ENCODE results near the gene KCNIP1. TPM values are rescaled to one million over a fixed set of nuclear protein-coding genes. Genes with fewer than 3 reads are reported as not detected.

The KCNIP1 gene
- total RNA-seq (3.7 TPM), polyA plus RNA-seq (ENCODE audit: insufficient read depth in 1 of 8, insufficient read length in 8 of 8, low replicate concordance in 1 of 8) (1 to 10 TPM; 1.9 to 8.3 (median 4.0) TPM)
- long read RNA-seq, donor 1, result 0 reads
- long read RNA-seq, donor 2, result 0 reads
- long read RNA-seq, donor 3, result 0 reads
- long read RNA-seq, donor 4, result 0 reads
- long read RNA-seq, donor 5, result 0 reads
- long read RNA-seq, donor 6, result 0 reads
- long read RNA-seq, donor 7, result 0 reads
- long read RNA-seq, donor 8, result 0 reads
- long read RNA-seq, donor 9, result 0 reads
- long read RNA-seq, donor 10, result 0 reads
- long read RNA-seq, donor 11, result 0 reads

GRCh38 chr5:170503990-170504596 lies at the start of gene KCNIP1:
KCNIP1 (plus strand) TSS chr5:170504020.
- Histone ChIP-seq H3K27ac (ENCODE audit: low read length) (no peak within 1 kb of the TSS), H3K27me3 (ENCODE audit: control insufficient read depth, insufficient read depth, low read length) (peaks cover 34% of the 10 kb centered on the region), H3K9me3 (replicated peaks; ENCODE audit: control insufficient read depth, low read depth, low read length) (no peaks in the 10 kb centered on the region), H3K4me1 (ENCODE audit: control insufficient read depth, insufficient read depth, low read length) (peaks cover 13% of the 10 kb centered on the region), H3K4me3 (ENCODE audit: low read length) (no peak within 1 kb of the TSS), H3K36me3 (ENCODE audit: control insufficient read depth, insufficient read depth, low read length) (no peaks in the 10 kb centered on the region)
- WGBS (ENCODE audit: insufficient coverage), result 2% methylated on average over 61 of the region's 65 CpGs
- peak; percentile 38 for DNase-seq

GRCh38 chr5:170463426-170463825 lies 40.4 kb upstream of the KCNIP1 start:
- H3K9me3 ChIP-seq (replicated peaks; ENCODE audit: control insufficient read depth, low read depth, low read length), result no peaks in the 10 kb centered on the region
- no peak for DNase-seq
- H3K4me3 ChIP-seq (ENCODE audit: low read length), result no peak overlapping the region
- WGBS (ENCODE audit: insufficient coverage), result no CpG with 5 or more reads among the region's 1 CpG
- H3K27ac ChIP-seq (ENCODE audit: low read length), result no peak overlapping the region
- no peaks in the 10 kb centered on the region for H3K4me1 ChIP-seq (ENCODE audit: control insufficient read depth, insufficient read depth, low read length)
- peaks cover 4% of the 10 kb centered on the region for H3K27me3 ChIP-seq (ENCODE audit: control insufficient read depth, insufficient read depth, low read length)
- no peaks in the 10 kb centered on the region for H3K36me3 ChIP-seq (ENCODE audit: control insufficient read depth, insufficient read depth, low read length)

GRCh38 chr5:170464280-170465127 lies 39.3 kb upstream of the KCNIP1 start:
- H3K4me3 ChIP-seq (ENCODE audit: low read length), result no peak overlapping the region
- H3K27ac ChIP-seq (ENCODE audit: low read length), result no peak overlapping the region
- H3K27me3 ChIP-seq (ENCODE audit: control insufficient read depth, insufficient read depth, low read length), result peaks cover 4% of the 10 kb centered on the region
- DNase-seq, result no peak
- no peaks in the 10 kb centered on the region for H3K4me1 ChIP-seq (ENCODE audit: control insufficient read depth, insufficient read depth, low read length)
- WGBS (ENCODE audit: insufficient coverage), result 77% methylated on average over 5 of the region's 10 CpGs
- H3K9me3 ChIP-seq (replicated peaks; ENCODE audit: control insufficient read depth, low read depth, low read length), result no peaks in the 10 kb centered on the region
- no peaks in the 10 kb centered on the region for H3K36me3 ChIP-seq (ENCODE audit: control insufficient read depth, insufficient read depth, low read length)

DNA sequence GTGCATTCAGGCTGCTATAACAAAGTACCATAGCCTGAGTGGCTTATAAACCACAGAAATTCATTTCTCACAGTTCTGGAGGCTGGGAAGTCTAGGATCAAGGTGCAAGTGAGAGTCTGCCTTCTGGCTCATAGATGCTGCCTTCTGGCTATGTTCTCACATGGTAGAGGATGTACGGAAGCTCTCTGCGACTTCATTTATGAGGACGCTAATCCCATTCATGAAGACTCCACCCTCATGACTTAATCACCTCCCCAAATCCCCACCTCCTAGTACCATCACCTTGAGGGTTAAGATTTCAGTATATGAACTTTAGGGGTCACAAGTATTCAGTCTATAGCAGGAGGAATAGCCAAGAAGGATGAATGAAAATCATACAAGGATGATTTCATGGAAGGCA lies 37.3 kb upstream of the KCNIP1 start:
- Histone ChIP-seq H3K27ac (ENCODE audit: low read length) (no peak overlapping the region), H3K4me1 (ENCODE audit: control insufficient read depth, insufficient read depth, low read length) (no peaks in the 10 kb centered on the region), H3K4me3 (ENCODE audit: low read length) (no peak overlapping the region), H3K36me3 (ENCODE audit: control insufficient read depth, insufficient read depth, low read length) (no peaks in the 10 kb centered on the region), H3K9me3 (replicated peaks; ENCODE audit: control insufficient read depth, low read depth, low read length) (no peaks in the 10 kb centered on the region), H3K27me3 (ENCODE audit: control insufficient read depth, insufficient read depth, low read length) (peaks cover 4% of the 10 kb centered on the region)
- WGBS (ENCODE audit: insufficient coverage), result no CpG with 5 or more reads among the region's 3 CpGs
- DNase-seq, result no peak

DNA sequence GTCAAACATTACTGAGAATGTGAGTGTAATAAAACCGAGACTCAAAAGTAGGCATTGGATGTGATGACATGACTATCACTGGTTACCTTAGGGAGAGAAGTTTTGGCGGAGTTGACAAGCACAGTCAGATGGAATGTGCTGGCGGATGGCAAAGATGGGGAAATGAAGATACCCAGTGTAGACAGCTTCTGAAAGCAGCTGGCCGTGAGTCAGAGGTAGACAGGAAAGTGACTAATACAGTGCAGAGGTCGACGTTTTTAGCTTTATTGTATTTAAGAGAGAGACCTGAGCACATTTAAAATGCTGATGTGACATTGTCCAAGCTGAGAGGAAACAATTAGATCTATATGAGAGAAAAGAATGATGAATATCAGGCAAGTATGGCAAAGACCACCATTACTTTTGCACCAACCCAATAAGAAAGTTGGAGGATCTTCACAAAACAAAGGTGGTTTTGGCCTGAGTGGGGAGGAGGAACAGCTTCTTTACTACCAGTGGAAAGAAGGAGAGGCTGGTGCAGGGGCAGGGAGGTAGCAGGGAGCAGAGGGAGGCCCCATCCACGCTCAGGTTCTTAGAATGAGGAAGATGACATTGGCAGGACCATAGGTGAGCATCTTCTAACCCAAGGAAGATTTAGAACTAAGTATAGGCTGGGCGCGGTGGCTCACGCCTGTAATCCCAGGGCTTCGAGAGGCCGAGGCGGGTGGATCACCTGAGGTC lies 36.7 kb upstream of the KCNIP1 start:
- WGBS (ENCODE audit: insufficient coverage), result 65% methylated on average over 8 of the region's 13 CpGs
- H3K36me3 ChIP-seq (ENCODE audit: control insufficient read depth, insufficient read depth, low read length), result no peaks in the 10 kb centered on the region
- DNase-seq, result peak; percentile 18
- no peaks in the 10 kb centered on the region for H3K9me3 ChIP-seq (replicated peaks; ENCODE audit: control insufficient read depth, low read depth, low read length)
- H3K27ac ChIP-seq (ENCODE audit: low read length), result no peak overlapping the region
- H3K4me3 ChIP-seq (ENCODE audit: low read length), result no peak overlapping the region
- H3K4me1 ChIP-seq (ENCODE audit: control insufficient read depth, insufficient read depth, low read length), result no peaks in the 10 kb centered on the region
- H3K27me3 ChIP-seq (ENCODE audit: control insufficient read depth, insufficient read depth, low read length), result peaks cover 4% of the 10 kb centered on the region

DNA sequence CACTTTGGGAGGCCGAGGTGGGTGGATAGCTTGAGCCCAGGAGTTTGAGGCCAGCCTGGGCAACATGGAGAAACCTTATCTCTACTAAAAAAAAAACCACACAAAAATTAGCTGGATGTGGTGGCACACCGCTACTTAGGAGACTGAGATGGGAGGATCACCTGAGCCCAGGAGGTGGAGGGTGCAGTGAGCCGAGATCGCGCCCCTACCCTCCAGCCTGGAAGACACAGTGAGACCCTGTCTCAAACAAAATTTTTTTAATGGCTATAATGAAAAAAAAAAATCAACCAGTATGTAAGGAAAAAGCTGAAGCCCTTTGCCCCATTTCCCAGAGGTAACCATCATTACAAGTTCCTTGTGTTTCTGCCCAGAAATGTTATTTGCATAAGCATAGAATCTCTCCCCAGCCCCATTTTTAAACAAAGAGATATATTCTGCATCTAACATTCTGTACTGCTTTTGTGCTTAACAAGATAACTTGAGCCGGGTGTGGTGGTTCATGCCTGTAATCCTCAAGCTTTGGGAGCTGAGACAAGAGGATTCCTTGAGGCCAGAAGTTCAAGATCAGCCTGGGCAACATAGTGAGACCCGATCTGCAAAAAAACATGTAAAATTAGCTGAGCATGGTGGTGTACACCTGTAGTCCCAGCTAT lies 35.1 kb upstream of the KCNIP1 start:
- WGBS (ENCODE audit: insufficient coverage), result 75% methylated on average over 2 of the region's 7 CpGs
- H3K27me3 ChIP-seq (ENCODE audit: control insufficient read depth, insufficient read depth, low read length), result peaks cover 4% of the 10 kb centered on the region
- H3K4me3 ChIP-seq (ENCODE audit: low read length), result no peak overlapping the region
- no peaks in the 10 kb centered on the region for H3K4me1 ChIP-seq (ENCODE audit: control insufficient read depth, insufficient read depth, low read length)
- H3K36me3 ChIP-seq (ENCODE audit: control insufficient read depth, insufficient read depth, low read length), result no peaks in the 10 kb centered on the region
- no peaks in the 10 kb centered on the region for H3K9me3 ChIP-seq (replicated peaks; ENCODE audit: control insufficient read depth, low read depth, low read length)
- DNase-seq, result peak; percentile 23
- H3K27ac ChIP-seq (ENCODE audit: low read length), result no peak overlapping the region

DNA sequence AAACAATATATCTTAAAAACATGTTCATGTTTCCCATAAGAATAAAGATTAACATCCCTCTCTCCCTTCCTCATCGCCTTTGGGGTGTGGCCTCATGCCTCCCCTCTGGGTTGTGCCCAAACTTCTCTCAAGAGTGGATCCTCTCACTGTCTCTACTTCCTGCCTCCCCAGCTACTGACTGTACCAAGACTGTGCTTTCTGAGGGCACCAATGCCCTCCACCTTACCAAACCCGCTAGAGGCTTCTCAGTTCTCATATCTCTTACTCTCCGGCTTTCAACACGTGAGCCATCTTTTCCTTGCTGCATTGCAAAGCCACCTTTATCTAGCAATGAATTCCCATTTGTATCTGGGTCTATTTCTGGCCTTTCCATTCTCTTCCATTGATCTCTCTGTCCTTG lies 34.4 kb upstream of the KCNIP1 start:
- 96% methylated on average over 4 of the region's 4 CpGs for WGBS (ENCODE audit: insufficient coverage)
- H3K4me3 ChIP-seq (ENCODE audit: low read length), result no peak overlapping the region
- DNase-seq, result no peak
- no peaks in the 10 kb centered on the region for H3K9me3 ChIP-seq (replicated peaks; ENCODE audit: control insufficient read depth, low read depth, low read length)
- H3K27me3 ChIP-seq (ENCODE audit: control insufficient read depth, insufficient read depth, low read length), result peaks cover 4% of the 10 kb centered on the region
- H3K4me1 ChIP-seq (ENCODE audit: control insufficient read depth, insufficient read depth, low read length), result no peaks in the 10 kb centered on the region
- H3K27ac ChIP-seq (ENCODE audit: low read length), result no peak overlapping the region
- H3K36me3 ChIP-seq (ENCODE audit: control insufficient read depth, insufficient read depth, low read length), result no peaks in the 10 kb centered on the region

DNA sequence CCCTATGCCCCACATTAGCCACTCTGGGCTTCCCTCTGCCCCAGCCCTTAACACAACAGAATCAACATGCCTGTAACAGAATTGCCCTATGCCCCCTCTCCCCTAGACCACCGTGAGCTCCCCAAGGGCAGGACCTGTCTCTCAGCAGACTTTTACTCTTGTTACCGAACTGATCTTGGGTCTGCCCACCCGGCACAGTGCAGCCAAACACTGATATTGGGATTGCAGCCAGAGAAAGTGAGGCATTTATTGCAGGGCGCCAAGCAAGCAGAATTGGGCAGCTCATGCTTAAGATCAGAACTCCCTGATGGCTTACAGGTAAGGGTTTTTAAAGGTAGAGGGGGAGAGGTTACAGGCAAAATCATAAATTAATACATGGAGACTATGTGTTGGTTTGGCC lies 33.5 kb upstream of the KCNIP1 start:
- H3K36me3 ChIP-seq (ENCODE audit: control insufficient read depth, insufficient read depth, low read length), result no peaks in the 10 kb centered on the region
- WGBS (ENCODE audit: insufficient coverage), result 83% methylated on average over 4 of the region's 4 CpGs
- no peaks in the 10 kb centered on the region for H3K9me3 ChIP-seq (replicated peaks; ENCODE audit: control insufficient read depth, low read depth, low read length)
- no peak for DNase-seq
- no peak overlapping the region for H3K27ac ChIP-seq (ENCODE audit: low read length)
- no peaks in the 10 kb centered on the region for H3K27me3 ChIP-seq (ENCODE audit: control insufficient read depth, insufficient read depth, low read length)
- H3K4me3 ChIP-seq (ENCODE audit: low read length), result no peak overlapping the region
- no peaks in the 10 kb centered on the region for H3K4me1 ChIP-seq (ENCODE audit: control insufficient read depth, insufficient read depth, low read length)

- Histone ChIP-seq H3K27ac (ENCODE audit: low read length) (no peak overlapping the region), H3K36me3 (ENCODE audit: control insufficient read depth, insufficient read depth, low read length) (no peaks in the 10 kb centered on the region), H3K27me3 (ENCODE audit: control insufficient read depth, insufficient read depth, low read length) (no peaks in the 10 kb centered on the region), H3K4me1 (ENCODE audit: control insufficient read depth, insufficient read depth, low read length) (no peaks in the 10 kb centered on the region), H3K4me3 (ENCODE audit: low read length) (no peak overlapping the region), H3K9me3 (replicated peaks; ENCODE audit: control insufficient read depth, low read depth, low read length) (no peaks in the 10 kb centered on the region)
- 67% methylated on average over 1 of the region's 8 CpGs for WGBS (ENCODE audit: insufficient coverage)
- DNase-seq, result no peak
Measured at GRCh38 chr5:170470808-170471404, 32.9 kb upstream of the KCNIP1 start.

All from muscle of leg (tissue), 16 donors.